GM11168 (cell line): ENCODE data around the gene C3orf62.
"Not testable (repeated sequence)": the region's sequence is repeated elsewhere in the genome, so short reads cannot be mapped to it uniquely, and the experiment has no call there.

Source experiments
- in situ Hi-C: fragments of 300-500 bp; cut with MboI; formaldehyde crosslinking; loops from one replicate; pipeline ENCODE4 v1.12.0; 2022; ENCODE audit warnings: low sequenced_read_pairs; ENCODE audit not compliant: unreplicated experiment

The C3orf62 gene

DNA sequence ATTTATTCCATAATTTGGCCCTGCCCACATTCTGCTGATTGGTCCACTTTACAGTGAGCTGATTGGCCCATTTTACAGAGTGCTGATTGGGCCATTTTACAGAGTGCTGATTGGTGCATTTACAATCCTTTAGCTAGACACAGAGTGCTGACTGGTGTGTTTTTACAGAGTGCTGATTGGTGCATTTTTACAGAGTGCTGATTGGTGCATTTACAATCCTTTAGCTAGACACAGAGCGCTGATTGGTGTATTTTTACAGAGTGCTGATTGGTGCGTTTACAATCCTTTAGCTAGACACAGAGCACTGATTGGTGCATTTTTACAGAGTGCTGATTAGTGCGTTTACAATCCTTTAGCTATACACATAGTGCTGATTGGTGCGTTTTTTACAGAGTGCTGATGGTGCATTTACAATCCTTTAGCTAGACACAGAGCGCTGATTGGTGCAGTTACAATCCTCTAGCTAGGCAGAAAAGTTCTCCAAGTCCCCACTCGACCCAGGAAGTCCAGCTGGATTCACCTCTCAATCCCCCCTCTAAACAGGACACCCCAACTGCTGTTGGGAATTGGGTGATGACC is 56.0 kb downstream of the C3orf62 start:
- in situ Hi-C loops = not testable (repeated sequence)

DNA sequence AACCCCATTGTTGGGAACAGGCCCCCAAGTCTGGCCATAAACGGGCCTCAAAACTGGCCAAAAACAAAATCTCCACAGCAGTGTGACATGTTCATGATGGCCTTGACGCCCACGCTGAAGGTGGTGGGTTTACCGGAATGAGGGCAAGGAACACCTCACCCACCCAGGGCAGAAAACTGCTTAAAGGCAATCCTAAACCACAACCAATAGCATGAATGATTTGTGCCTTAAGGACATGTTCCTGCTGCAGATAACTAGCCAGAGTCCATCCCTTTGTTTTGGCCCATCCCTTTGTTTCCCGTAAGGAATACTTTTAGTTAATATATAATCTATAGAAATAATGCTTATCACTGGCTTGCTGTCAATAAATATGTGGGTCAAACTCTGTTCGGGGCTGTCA is 57.9 kb downstream of the C3orf62 start:
- in situ Hi-C loops = no loop called here
